HUES48 (cell line): Measurements from ENCODE around the gene HOXA6.

Experiments used
- H3K27ac ChIP-seq: one replicate; pipeline ENCODE4 v1.7.0; 2013; ENCODE audit warnings: low read depth, low read length, inconsistent platforms
- H3K27me3 ChIP-seq: 2 replicates; pipeline ENCODE4 v1.6.1; 2013; ENCODE audit warnings: mild to moderate bottlenecking, low read length; ENCODE audit not compliant: control insufficient read depth, insufficient read depth
- H3K36me3 ChIP-seq: 2 replicates; pipeline ENCODE4 v1.6.1; 2013; ENCODE audit warnings: low read length; ENCODE audit not compliant: control insufficient read depth, insufficient read depth
- H3K4me1 ChIP-seq: 2 replicates; pipeline ENCODE4 v1.6.1; 2013; ENCODE audit warnings: mild to moderate bottlenecking, low read length; ENCODE audit not compliant: control insufficient read depth, insufficient read depth
- H3K4me3 ChIP-seq: 2 replicates; pipeline ENCODE4 v1.5.1; 2013; ENCODE audit warnings: mild to moderate bottlenecking, low read depth, low read length
- H3K9ac ChIP-seq: 2 replicates; pipeline ENCODE4 v1.6.1; 2013; ENCODE audit warnings: mild to moderate bottlenecking, low read depth, low read length, moderate library complexity
- H3K9me3 ChIP-seq: 2 replicates; pipeline ENCODE4 v1.6.1; 2013; ENCODE audit warnings: low read length; ENCODE audit not compliant: control insufficient read depth, insufficient read depth

Gene HOXA6

GRCh38 chr7:27118580-27118979, 29.0 kb downstream of the HOXA6 start:
- H3K27me3 ChIP-seq = peaks cover 99% of the 10 kb centered on the region

DNA sequence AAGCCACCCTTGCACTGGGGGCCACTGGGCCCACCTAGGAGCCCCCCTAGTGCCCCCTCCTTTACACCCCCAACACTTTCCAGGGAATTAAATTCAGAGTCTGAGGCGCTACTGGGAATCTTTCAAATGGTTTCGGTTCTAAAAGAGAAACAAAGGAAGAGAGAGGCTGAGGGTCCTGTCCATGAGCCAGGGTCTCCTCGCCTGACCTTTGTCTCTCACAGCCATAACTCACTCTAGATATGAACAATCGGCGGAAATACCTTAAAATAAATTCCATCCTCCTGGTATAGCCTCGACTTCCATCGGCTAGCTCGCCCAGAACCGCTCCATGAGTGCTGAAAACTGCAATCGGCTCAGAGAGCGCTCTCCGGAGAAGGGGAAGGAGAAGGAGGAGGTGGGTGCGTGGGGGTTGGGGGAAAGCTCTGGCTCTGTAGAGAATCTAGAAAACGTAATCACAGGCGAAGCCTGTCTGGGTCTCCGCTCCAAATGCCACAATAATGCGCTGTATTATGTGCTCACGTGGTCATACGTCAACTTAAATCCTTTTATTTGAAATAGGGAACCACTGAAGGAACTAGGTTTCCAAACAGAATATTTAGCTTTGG, 29.6 kb downstream of the HOXA6 start:
- Histone ChIP-seq H3K9me3 (no peaks in the 10 kb centered on the region), H3K4me3 (no peak overlapping the region), H3K4me1 (peaks cover 4% of the 10 kb centered on the region; the same call in 1 of the 2 replicates), H3K27me3 (peaks cover 99% of the 10 kb centered on the region), H3K9ac (no peak overlapping the region), H3K36me3 (no peaks in the 10 kb centered on the region), H3K27ac (no peak overlapping the region)

More at GRCh38 chr7:27118580-27118979, 29.0 kb downstream of the HOXA6 start:
- Histone ChIP-seq H3K27ac (no peak overlapping the region), H3K9ac (no peak overlapping the region), H3K36me3 (no peaks in the 10 kb centered on the region), H3K4me3 (no peak overlapping the region), H3K4me1 (peaks cover 4% of the 10 kb centered on the region; the same call in 1 of the 2 replicates), H3K9me3 (no peaks in the 10 kb centered on the region)

DNA sequence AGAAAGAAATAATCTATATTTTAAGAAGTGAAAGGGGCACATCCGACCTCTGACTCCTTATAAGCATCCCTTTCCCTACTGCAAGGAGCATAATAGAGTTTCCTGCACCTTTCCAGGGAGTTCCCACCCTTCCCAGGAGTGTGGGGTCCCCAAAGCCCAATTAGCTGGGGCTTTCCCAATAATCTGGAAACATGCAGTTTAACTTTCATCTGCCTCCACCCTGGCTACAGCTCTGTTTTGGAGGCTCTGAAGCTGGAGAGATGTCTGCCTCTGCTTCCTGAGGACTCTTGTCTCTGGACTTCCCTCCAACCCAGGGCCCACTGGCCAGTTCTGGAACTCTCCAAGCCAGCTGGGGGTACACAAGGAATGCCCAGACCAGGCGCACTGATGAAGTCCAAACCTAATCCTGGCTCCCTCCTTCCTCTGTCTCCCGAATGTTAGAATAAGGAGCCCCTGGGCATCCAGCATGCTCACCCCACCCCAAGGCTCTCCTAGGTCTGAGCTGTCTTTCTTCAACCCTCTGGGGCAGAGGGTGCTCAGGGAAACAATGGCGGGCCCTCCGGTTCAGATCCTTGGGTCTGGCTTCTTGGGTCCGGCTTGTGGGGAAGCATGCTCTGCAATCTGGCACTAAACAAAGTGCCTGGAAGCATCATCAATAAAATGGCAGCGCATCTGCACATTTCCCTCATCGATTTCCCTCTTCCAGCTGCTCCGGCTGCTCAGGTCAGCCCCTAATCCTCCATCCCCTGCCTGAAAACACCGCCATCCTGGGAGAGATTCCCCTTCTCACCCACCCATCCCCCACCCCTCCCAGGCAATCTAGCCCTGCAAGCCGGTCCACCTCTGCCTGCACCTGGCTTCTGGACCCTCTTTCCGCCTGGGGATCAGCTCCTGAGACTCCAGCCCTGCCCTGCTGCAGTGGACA, 30.4 kb downstream of the HOXA6 start:
- Histone ChIP-seq H3K27me3 (peaks cover 99% of the 10 kb centered on the region), H3K4me3 (no peak overlapping the region), H3K36me3 (no peaks in the 10 kb centered on the region), H3K27ac (no peak overlapping the region), H3K9me3 (no peaks in the 10 kb centered on the region), H3K4me1 (peaks cover 4% of the 10 kb centered on the region; the same call in 1 of the 2 replicates), H3K9ac (no peak overlapping the region)

DNA sequence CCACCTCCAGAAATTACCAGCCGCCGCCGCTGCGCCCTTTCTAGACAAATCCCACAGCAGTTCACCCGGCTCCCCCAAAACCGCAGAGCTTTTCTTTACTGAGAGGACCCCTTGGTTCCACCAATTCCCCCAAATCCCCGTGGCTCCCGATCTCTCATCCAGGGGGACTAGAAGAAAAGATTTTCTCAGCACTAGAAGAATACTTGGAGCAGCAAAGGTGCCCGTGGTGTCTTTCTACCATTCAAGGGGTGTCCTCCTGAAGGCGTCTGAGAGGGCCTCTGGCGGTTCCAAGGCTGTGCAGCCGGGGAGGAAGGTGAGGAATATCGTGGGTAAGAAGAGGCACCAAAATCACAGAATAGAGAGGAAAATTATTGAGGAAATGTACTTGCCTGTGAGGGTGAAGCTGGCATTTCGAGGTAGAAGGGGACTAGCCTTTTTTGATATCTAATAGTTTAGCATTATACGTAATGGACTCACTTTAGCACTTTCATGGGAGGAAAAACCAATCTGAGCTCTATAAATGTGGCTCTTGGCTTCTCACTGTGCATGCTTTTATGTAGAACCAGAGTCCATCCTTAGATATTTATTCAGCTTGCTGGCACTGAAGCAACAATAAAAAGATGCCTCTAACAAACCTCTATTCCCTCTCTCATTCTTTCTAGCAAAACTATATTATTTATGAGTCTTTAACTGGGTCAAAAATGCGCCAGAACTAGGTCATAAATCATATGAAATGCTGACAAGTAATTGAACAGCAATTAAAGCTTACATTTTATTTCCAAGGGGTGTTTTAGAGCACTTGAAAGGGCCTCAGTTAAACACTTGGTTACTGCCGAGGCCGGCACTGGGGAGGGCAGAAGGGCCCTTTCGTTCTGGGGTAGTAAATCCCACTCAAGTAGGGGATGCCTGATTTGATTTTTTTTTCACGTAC, 31.3 kb downstream of the HOXA6 start:
- no peak overlapping the region for H3K27ac ChIP-seq
- peaks cover 99% of the 10 kb centered on the region for H3K27me3 ChIP-seq
- H3K4me3 ChIP-seq = no peak overlapping the region

GRCh38 chr7:27115221-27116026, 32.1 kb downstream of the HOXA6 start:
- Histone ChIP-seq H3K27me3 (peaks cover 99% of the 10 kb centered on the region), H3K4me3 (no peak overlapping the region), H3K9me3 (no peaks in the 10 kb centered on the region), H3K27ac (no peak overlapping the region), H3K36me3 (no peaks in the 10 kb centered on the region), H3K9ac (no peak overlapping the region), H3K4me1 (peaks cover 4% of the 10 kb centered on the region; the same call in 1 of the 2 replicates)

More for the DNA sequence above, 31.3 kb downstream of the HOXA6 start:
- Histone ChIP-seq H3K9me3 (no peaks in the 10 kb centered on the region), H3K9ac (no peak overlapping the region), H3K4me1 (peaks cover 4% of the 10 kb centered on the region; the same call in 1 of the 2 replicates), H3K36me3 (no peaks in the 10 kb centered on the region)

DNA sequence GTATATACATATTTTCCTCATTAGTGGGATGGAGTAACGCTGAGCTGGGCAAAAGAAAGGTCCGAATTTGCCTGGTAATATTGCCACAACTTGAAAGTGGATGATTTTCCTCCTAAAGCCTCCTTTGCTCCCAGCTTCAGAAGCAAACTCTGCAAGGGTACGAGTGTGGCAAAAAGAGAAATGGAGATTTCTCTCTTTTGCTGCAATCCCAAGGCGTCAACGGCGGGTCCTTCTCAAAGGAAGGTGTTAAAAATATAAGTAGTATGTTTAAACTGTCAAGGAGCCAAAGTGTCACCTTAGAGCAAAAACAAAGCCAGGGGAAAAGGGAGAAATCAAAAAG, 32.7 kb downstream of the HOXA6 start:
- Histone ChIP-seq H3K9ac (no peak overlapping the region), H3K4me1 (peaks cover 4% of the 10 kb centered on the region; the same call in 1 of the 2 replicates), H3K27me3 (peaks cover 99% of the 10 kb centered on the region), H3K36me3 (no peaks in the 10 kb centered on the region), H3K4me3 (no peak overlapping the region), H3K9me3 (no peaks in the 10 kb centered on the region), H3K27ac (no peak overlapping the region)

DNA sequence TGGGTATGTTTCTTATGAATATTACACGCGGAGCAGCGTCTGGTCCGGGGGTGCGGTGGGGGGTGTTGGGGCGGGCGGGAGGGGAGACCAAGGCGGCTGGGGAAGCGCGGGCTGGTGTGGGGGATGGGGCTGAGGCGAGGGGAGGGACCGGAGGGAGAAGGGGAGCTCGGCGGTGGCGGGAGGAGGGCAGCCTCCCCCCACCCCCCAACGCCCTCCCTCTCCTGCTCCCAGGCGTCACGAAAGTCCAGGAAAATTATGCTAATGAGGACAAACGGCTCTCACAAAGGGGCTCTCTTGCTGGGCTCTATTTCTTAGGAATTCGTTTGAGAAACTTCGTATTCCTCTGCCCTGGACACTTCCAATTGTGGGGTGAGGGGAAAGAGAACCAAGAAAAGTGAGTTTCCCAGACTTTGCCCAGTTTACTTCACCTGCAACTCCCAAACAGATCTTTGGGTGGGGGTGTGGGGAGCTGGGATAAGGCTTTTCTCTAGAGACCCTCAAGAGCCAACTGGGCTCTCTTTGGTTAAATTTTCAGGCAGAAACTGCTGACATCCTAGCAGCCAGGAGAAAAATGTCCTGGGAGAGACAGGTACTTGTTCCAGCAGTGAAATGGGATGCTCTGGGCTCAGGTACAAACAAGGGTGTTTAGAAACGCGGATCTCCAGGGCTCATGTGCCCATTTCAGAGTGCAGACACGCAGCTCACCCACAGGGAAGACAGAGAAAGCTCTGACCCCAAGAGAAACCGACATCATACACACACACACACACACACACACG, 33.4 kb downstream of the HOXA6 start:
- Histone ChIP-seq H3K4me1 (peaks cover 4% of the 10 kb centered on the region; the same call in 1 of the 2 replicates), H3K36me3 (no peaks in the 10 kb centered on the region), H3K4me3 (no peak overlapping the region), H3K27ac (no peak overlapping the region), H3K9ac (no peak overlapping the region), H3K9me3 (no peaks in the 10 kb centered on the region), H3K27me3 (peaks cover 99% of the 10 kb centered on the region)

DNA sequence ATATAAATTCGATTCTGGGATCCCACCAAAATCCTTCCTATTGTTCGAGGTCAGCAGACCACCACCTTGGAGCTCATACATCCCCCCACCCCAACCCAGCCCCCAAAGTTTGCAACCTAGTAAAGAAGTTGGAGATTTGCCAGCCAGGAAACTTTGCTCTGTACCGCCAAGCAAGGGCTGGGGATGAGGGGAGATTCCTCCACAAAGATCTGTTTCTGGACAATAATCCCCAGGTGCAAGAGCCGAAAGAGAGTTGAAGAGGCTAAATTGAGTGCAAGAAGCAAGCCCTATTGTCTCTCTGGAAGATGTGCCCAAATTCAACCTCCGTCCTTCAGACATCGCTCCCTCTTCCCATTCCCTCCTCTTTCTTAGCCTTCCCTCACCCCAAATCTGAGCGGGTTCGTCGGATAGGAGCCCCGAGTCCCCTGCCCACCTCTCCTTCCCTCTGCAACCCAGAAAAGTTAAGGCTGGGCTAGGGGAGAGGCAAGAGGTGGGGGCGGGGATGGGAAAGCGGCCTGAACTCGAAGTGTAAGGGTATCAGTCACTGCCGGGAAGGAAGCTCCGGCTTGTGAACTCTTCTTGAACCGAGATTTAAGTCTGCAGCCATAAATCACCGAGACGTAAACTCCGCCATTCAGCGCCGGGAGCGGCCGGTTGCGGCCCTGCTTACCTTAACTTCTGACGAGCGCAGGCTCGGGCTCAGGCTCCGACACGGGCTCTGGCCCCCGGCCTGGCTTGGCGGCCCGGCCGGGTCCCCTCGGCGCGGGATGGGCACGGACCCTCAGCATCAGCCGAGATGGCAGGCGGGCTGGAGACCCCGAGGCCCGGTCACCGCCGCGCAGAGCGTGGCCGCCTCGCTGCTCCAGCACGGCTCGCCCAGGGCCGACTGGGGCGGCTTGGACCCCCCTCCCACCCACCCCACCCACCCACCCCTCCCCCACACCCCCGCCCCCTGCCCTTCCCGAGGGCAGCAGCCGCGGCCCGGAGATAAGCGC, 34.3 kb downstream of the HOXA6 start:
- no peak overlapping the region for H3K9ac ChIP-seq
- H3K27ac ChIP-seq = no peak overlapping the region
- H3K9me3 ChIP-seq = no peaks in the 10 kb centered on the region
- H3K27me3 ChIP-seq = peaks cover 99% of the 10 kb centered on the region
- H3K4me1 ChIP-seq = peaks cover 4% of the 10 kb centered on the region; the same call in 1 of the 2 replicates
- H3K4me3 ChIP-seq = peak overlapping the region; percentile 11; the same call in 1 of the 2 replicates
- no peaks in the 10 kb centered on the region for H3K36me3 ChIP-seq

DNA sequence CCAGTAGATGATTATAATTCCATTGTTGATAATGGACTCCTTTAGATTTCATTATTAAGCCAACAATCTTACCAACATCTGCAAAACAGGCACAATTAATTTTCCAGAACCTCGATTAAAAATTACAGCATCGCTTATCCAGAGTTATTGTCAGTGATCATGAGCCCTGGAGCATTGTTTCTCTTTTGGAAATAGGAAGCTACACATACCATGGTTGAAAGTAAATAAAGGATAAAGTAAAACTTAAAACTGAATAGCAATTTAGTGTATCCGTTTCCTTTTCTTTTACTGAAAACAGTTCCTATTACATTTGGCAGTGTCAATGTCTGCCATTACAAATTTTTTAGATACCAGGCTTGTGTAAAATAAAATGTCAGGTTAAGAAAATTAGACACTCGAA, 35.2 kb downstream of the HOXA6 start:
- H3K27ac ChIP-seq = no peak overlapping the region
- H3K9me3 ChIP-seq = no peaks in the 10 kb centered on the region
- H3K36me3 ChIP-seq = no peaks in the 10 kb centered on the region
- H3K9ac ChIP-seq = no peak overlapping the region
- H3K4me1 ChIP-seq = peaks cover 6% of the 10 kb centered on the region; the same call in 1 of the 2 replicates
- peaks cover 99% of the 10 kb centered on the region for H3K27me3 ChIP-seq
- no peak overlapping the region for H3K4me3 ChIP-seq
